Measurements from ENCODE around the gene CEP63.
"Not testable (repeated sequence)": the region's sequence is repeated elsewhere in the genome, so short reads cannot be mapped to it uniquely, and the experiment has no call there.

Gene CEP63

GRCh38 chr3:134576426-134576825, 90.6 kb downstream of the CEP63 start:
- H3K4me1 ChIP-seq (ENCODE audit: control insufficient read depth, insufficient read depth, low read length) = peaks cover 3% of the 10 kb centered on the region; the same call in 1 of the 2 replicates
- H3K9ac ChIP-seq (ENCODE audit: low read length) = no peak overlapping the region
- no peak overlapping the region for H3K27ac ChIP-seq (ENCODE audit: low read depth, low read length)
- H3K4me3 ChIP-seq (ENCODE audit: low read depth, low read length) = no peak overlapping the region
- no peaks in the 10 kb centered on the region for H3K27me3 ChIP-seq (ENCODE audit: control insufficient read depth, insufficient read depth, low read length)
- H3K36me3 ChIP-seq (ENCODE audit: control insufficient read depth, insufficient read depth, low read length) = no peaks in the 10 kb centered on the region
- H3K9me3 ChIP-seq (ENCODE audit: control insufficient read depth, insufficient read depth, low read depth, low read length) = peaks cover 4% of the 10 kb centered on the region; the same call in 1 of the 2 replicates

DNA sequence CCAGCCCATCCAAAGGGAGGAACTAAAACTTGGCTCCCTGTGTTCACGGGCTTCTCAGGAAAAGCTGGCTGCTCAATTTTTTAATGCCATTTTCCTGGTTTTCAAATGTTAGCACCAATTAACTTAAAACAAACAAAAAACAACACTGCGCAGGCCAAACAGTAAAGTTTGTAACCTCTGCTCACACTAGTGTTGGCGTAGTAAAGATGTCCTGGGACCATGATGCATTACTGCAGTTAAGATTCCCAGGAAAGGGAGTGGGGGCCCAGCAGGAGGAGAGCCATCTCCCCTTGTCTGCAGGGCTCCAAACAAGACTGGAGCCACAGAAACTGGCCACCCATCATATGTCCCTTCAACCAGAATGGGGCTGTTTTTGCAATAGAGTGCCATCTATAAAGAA, 91.0 kb downstream of the CEP63 start:
- Histone ChIP-seq H3K27ac (ENCODE audit: low read depth, low read length) (no peak overlapping the region), H3K27me3 (ENCODE audit: control insufficient read depth, insufficient read depth, low read length) (no peaks in the 10 kb centered on the region), H3K9me3 (ENCODE audit: control insufficient read depth, insufficient read depth, low read depth, low read length) (peaks cover 4% of the 10 kb centered on the region; the same call in 1 of the 2 replicates), H3K36me3 (ENCODE audit: control insufficient read depth, insufficient read depth, low read length) (no peaks in the 10 kb centered on the region), H3K4me1 (ENCODE audit: control insufficient read depth, insufficient read depth, low read length) (peaks cover 3% of the 10 kb centered on the region; the same call in 1 of the 2 replicates), H3K9ac (ENCODE audit: low read length) (no peak overlapping the region), H3K4me3 (ENCODE audit: low read depth, low read length) (no peak overlapping the region)

- Histone ChIP-seq H3K27ac (ENCODE audit: low read depth, low read length) (no peak overlapping the region), H3K36me3 (ENCODE audit: control insufficient read depth, insufficient read depth, low read length) (no peaks in the 10 kb centered on the region), H3K4me3 (ENCODE audit: low read depth, low read length) (no peak overlapping the region), H3K27me3 (ENCODE audit: control insufficient read depth, insufficient read depth, low read length) (no peaks in the 10 kb centered on the region), H3K9ac (ENCODE audit: low read length) (no peak overlapping the region), H3K4me1 (ENCODE audit: control insufficient read depth, insufficient read depth, low read length) (peaks cover 3% of the 10 kb centered on the region; the same call in 1 of the 2 replicates), H3K9me3 (ENCODE audit: control insufficient read depth, insufficient read depth, low read depth, low read length) (no peaks in the 10 kb centered on the region)
Observed at GRCh38 chr3:134579141-134579665, 93.3 kb downstream of the CEP63 start.

GRCh38 chr3:134590766-134591165, 104.9 kb downstream of the CEP63 start:
- Histone ChIP-seq H3K36me3 (ENCODE audit: control insufficient read depth, insufficient read depth, low read length) (no peaks in the 10 kb centered on the region), H3K9me3 (ENCODE audit: control insufficient read depth, insufficient read depth, low read depth, low read length) (no peaks in the 10 kb centered on the region), H3K27ac (ENCODE audit: low read depth, low read length) (no peak overlapping the region), H3K4me1 (ENCODE audit: control insufficient read depth, insufficient read depth, low read length) (no peaks in the 10 kb centered on the region), H3K4me3 (ENCODE audit: low read depth, low read length) (no peak overlapping the region), H3K27me3 (ENCODE audit: control insufficient read depth, insufficient read depth, low read length) (no peaks in the 10 kb centered on the region), H3K9ac (ENCODE audit: low read length) (no peak overlapping the region)

GRCh38 chr3:134592806-134593205, 106.9 kb downstream of the CEP63 start:
- Histone ChIP-seq H3K9ac (ENCODE audit: low read length) (no peak overlapping the region), H3K36me3 (ENCODE audit: control insufficient read depth, insufficient read depth, low read length) (no peaks in the 10 kb centered on the region), H3K27me3 (ENCODE audit: control insufficient read depth, insufficient read depth, low read length) (no peaks in the 10 kb centered on the region), H3K9me3 (ENCODE audit: control insufficient read depth, insufficient read depth, low read depth, low read length) (no peaks in the 10 kb centered on the region), H3K27ac (ENCODE audit: low read depth, low read length) (no peak overlapping the region), H3K4me3 (ENCODE audit: low read depth, low read length) (no peak overlapping the region), H3K4me1 (ENCODE audit: control insufficient read depth, insufficient read depth, low read length) (no peaks in the 10 kb centered on the region)

DNA sequence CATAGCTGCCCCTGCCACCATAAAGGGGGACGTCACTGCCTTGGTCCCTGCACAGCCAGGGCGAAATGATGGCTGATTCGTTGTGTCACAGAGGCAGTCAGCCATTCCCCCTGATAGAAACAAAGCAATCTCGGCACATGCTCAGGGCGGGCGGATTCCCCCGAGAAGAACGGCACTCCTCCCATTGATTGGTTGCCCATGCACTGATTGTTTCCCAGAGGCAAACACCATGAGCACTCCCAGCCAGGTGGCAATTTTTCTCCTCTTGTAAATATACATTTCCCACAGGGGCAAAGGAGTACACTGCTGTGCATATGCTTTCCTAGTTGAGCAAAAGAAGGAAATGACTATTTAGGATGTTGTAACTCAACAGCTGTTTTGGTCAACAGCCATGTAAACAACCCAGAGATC, 108.5 kb downstream of the CEP63 start:
- H3K27ac ChIP-seq (ENCODE audit: low read depth, low read length) = no peak overlapping the region
- H3K4me1 ChIP-seq (ENCODE audit: control insufficient read depth, insufficient read depth, low read length) = no peaks in the 10 kb centered on the region; the same call in 1 of the 2 replicates
- H3K9me3 ChIP-seq (ENCODE audit: control insufficient read depth, insufficient read depth, low read depth, low read length) = no peaks in the 10 kb centered on the region
- H3K27me3 ChIP-seq (ENCODE audit: control insufficient read depth, insufficient read depth, low read length) = no peaks in the 10 kb centered on the region
- no peaks in the 10 kb centered on the region for H3K36me3 ChIP-seq (ENCODE audit: control insufficient read depth, insufficient read depth, low read length)
- H3K4me3 ChIP-seq (ENCODE audit: low read depth, low read length) = no peak overlapping the region
- H3K9ac ChIP-seq (ENCODE audit: low read length) = no peak overlapping the region

GRCh38 chr3:134594986-134595385, 109.1 kb downstream of the CEP63 start:
- H3K4me3 ChIP-seq (ENCODE audit: low read depth, low read length); H3K36me3 ChIP-seq (ENCODE audit: control insufficient read depth, insufficient read depth, low read length); H3K9ac ChIP-seq (ENCODE audit: low read length); H3K27me3 ChIP-seq (ENCODE audit: control insufficient read depth, insufficient read depth, low read length); H3K9me3 ChIP-seq (ENCODE audit: control insufficient read depth, insufficient read depth, low read depth, low read length); H3K27ac ChIP-seq (ENCODE audit: low read depth, low read length); H3K4me1 ChIP-seq (ENCODE audit: control insufficient read depth, insufficient read depth, low read length): not testable (repeated sequence)

- H3K9me3 ChIP-seq (ENCODE audit: control insufficient read depth, insufficient read depth, low read depth, low read length) = no peaks in the 10 kb centered on the region
- peaks cover 10% of the 10 kb centered on the region for H3K27me3 ChIP-seq (ENCODE audit: control insufficient read depth, insufficient read depth, low read length)
- H3K4me3 ChIP-seq (ENCODE audit: low read depth, low read length) = no peak overlapping the region
- no peak overlapping the region for H3K9ac ChIP-seq (ENCODE audit: low read length)
- no peaks in the 10 kb centered on the region for H3K36me3 ChIP-seq (ENCODE audit: control insufficient read depth, insufficient read depth, low read length)
- H3K4me1 ChIP-seq (ENCODE audit: control insufficient read depth, insufficient read depth, low read length) = peaks cover 12% of the 10 kb centered on the region; the same call in 1 of the 2 replicates
- H3K27ac ChIP-seq (ENCODE audit: low read depth, low read length) = no peak overlapping the region
Observed at GRCh38 chr3:134597390-134597970, 111.6 kb downstream of the CEP63 start.

DNA sequence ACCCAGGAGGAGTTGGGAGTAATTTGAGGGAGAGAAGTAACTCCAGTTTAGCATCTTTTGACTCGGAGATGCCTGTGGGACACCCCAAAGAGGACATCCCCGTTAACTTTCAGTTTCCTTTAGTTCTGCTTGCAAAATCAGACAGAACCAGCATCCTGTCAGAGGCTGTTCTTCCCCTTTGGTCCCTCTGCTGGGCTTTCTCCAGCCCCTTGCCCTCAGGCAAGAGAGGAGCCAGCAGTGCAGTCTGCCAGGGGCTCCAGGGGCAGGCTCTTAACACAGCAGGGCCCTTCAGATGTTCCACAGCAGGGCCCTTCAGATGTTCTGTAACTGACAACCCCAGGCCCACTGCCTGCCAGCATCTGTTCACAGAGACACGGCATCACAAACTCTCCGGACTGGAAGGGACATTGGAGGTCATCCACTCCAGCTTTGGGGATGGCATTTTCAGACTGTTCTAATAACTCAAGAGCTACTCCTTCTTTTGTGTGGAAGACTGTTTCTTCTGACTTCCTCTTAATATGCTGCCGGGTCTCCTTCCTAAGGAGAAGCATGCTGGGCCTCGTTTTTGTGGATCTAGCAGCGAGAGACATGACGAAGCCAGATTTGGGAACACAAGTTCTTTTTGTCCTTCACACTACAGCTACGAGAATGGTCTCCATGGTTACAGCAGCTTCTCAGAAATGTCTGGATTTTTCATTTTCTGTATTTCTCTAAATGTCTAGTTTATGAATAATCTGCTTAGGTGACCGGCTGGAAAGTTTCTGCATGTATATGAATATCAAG, 113.1 kb downstream of the CEP63 start:
- Histone ChIP-seq H3K36me3 (ENCODE audit: control insufficient read depth, insufficient read depth, low read length) (no peaks in the 10 kb centered on the region), H3K4me3 (ENCODE audit: low read depth, low read length) (no peak overlapping the region), H3K9ac (ENCODE audit: low read length) (no peak overlapping the region), H3K9me3 (ENCODE audit: control insufficient read depth, insufficient read depth, low read depth, low read length) (no peaks in the 10 kb centered on the region), H3K27ac (ENCODE audit: low read depth, low read length) (no peak overlapping the region), H3K4me1 (ENCODE audit: control insufficient read depth, insufficient read depth, low read length) (peaks cover 12% of the 10 kb centered on the region; the same call in 1 of the 2 replicates), H3K27me3 (ENCODE audit: control insufficient read depth, insufficient read depth, low read length) (peaks cover 10% of the 10 kb centered on the region)

DNA sequence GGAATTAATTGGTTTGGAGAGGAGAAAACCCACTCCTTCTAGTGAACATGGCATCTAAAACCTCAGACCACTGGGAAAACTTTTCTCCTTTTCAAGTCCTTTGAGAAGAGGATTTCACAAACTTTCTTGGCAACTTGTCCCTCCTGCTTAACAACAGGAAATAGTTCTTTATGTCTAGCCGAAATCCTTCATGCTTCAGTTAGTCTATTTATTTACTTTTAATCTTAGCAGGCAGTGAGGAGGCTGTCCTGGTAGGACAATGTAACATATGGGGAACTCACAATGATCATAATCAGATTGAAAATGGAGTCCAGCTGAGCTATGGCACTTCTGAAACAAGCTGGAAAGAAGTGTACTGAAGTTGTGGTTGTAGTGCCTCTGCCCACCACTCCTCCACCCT, 114.3 kb downstream of the CEP63 start:
- Histone ChIP-seq H3K27ac (ENCODE audit: low read depth, low read length) (no peak overlapping the region), H3K27me3 (ENCODE audit: control insufficient read depth, insufficient read depth, low read length) (peaks cover 10% of the 10 kb centered on the region)

More for the DNA sequence above, 114.3 kb downstream of the CEP63 start:
- no peaks in the 10 kb centered on the region for H3K36me3 ChIP-seq (ENCODE audit: control insufficient read depth, insufficient read depth, low read length)
- H3K4me1 ChIP-seq (ENCODE audit: control insufficient read depth, insufficient read depth, low read length) = peaks cover 12% of the 10 kb centered on the region; the same call in 1 of the 2 replicates
- no peak overlapping the region for H3K4me3 ChIP-seq (ENCODE audit: low read depth, low read length)
- H3K9me3 ChIP-seq (ENCODE audit: control insufficient read depth, insufficient read depth, low read depth, low read length) = no peaks in the 10 kb centered on the region
- H3K9ac ChIP-seq (ENCODE audit: low read length) = no peak overlapping the region

All from HUES6 (cell line).